NCI-H2196 (cell line): ENCODE measurements around the gene PRND.
"Not testable (repeated sequence)": the region's sequence is repeated elsewhere in the genome, so short reads cannot be mapped to it uniquely, and the experiment has no call there.

Experiments
- DNase-seq: peaks from one replicate; lab custom pipeline; 2025; ENCODE audit not compliant: unreplicated experiment; lab: John Stamatoyannopoulos, UW

The PRND gene

DNA sequence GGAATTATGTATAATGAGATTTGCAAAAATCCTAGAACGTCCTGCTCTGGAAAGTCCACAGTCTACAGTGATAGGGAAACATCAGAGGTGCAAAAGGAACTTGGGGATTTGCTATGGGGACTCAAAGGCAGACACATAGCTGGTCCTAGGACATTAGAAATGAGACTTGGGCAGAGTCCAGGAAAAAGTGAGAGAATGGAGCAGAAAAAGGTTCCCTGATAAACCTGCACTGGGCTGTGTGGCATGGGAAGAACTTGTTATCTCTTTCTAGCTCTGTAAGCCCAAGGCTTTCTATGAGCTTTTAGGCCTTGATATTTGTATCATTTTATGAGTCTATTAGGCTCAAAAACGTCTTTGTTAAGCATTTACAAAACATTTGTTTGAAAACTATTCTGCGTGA, 15.2 kb downstream of the PRND start:
- no peak for DNase-seq

DNA sequence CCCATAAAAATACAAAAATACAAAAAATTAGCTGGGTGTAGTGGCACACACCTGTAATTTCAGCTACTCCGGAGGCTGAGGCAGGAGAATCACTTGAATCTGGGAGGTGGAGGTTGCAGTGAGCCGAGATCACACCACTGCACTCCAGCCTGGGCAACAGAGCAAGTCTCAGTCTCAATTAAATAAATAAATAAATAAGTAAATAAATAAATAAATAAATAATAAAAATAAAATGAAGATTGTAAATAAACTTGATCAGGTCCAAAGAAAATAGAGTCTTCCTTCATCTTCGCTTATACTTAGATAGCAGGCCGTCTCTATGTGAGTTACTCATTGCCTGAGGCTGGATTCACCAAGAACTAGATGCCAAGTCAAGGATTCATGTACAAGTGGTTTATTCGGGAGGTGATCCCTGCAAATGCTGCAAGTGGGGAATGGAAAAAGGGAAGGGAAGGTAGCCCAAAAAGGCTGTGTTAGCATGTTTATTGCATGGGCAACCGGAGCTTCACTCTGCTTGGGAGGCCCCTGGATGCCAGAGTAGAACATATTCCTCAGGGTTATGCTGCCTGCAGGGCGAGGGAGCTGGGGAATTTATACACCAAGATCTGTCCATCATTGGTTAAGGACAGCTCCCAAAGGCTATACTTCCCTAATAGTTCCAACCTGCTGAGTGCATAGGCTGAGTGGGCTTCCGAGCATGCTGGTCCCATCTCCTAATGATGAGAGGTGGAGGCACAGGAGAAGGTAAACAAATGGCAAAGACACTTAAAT, 16.3 kb downstream of the PRND start:
- no peak for DNase-seq

DNA sequence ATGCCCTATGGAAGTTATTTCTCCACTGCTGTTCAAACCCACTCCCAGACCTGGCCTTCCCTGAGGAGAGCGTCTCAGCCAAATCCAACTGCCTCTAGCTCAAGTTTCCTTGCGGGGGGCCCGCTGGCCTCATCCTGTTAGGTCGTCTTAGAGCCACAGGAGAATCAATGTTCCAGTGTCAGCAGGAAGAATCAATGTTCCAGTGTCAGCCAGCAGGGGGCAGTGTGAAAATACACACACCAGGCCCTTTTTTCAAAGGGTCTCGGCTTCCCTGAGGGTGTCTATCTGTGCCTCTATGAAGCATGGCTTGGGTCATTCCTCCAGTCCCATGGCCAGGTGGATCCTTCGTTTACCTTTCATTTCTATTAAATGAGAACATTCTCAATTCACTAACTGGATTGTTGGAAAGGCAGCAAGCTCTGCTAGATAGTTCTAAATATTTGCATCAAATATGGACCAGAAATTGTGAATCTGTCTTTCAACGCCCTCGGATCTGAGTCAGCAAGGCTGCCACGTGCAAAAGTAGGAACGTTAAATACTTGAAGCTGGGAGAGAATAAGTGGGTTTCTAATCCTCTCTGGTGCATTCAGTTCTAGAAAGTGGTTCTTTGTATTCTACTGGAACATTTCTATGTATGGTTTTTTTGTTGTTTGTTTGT, 19.2 kb downstream of the PRND start:
- DNase-seq, result peak; percentile 39

DNA sequence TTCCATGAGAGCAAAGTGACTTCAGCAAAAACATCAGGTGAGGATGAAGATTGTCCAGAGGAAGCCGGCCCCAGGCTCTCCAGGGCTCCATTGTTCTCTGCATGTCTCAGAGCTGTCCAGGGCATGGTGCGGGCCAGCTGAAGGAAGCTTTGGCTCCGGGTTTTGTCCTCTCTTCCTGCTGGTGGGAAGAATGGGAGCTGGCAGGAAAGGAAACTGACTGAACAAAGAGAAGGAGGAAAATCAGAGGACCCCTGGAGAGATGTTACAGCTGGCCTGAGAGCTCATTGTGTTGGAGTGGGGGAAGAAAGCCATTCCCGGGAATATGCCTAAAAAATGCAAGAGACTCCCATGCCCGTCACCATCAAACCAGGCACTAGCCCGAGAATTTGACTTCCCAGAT, 27.1 kb downstream of the PRND start:
- no peak for DNase-seq

DNA sequence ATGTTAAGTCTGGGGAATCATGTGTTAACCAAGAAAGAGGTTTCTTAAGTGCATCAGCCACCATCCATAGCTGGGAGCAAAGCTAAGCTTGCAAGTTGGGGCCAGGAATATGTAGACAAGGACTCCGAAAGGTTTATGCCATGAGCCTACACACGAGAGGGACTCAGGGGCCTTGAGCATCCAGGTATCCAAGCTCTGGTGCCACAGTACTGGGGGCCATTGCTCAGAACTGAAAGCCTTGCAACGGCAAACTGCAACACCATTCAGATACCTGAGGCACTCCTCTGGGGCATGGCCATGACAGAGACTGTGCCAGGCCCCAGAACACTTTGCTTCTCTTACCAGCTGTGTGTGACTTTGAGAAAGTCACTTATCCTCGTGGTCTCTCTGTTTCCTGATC, 27.6 kb downstream of the PRND start:
- DNase-seq, result no peak

DNA sequence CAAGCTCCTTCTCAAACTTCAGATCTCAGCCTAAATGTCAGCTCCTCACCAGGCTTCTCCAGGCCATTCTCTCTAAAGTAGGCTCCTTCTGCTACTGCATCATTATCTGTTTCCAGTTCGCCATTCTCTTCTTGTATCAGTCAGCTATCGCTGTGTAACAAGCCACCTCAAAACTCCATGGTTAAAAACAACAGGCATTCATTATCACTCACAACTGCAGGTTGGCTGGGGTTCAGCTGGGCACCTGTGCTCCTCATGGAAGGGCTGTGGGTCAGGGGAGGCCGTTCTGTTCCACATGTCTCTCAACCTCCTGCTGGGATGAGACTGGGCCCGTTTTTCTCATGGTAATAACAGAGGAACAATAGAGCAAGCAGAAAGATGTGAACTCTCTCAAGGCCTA, 28.7 kb downstream of the PRND start:
- no peak for DNase-seq

DNA sequence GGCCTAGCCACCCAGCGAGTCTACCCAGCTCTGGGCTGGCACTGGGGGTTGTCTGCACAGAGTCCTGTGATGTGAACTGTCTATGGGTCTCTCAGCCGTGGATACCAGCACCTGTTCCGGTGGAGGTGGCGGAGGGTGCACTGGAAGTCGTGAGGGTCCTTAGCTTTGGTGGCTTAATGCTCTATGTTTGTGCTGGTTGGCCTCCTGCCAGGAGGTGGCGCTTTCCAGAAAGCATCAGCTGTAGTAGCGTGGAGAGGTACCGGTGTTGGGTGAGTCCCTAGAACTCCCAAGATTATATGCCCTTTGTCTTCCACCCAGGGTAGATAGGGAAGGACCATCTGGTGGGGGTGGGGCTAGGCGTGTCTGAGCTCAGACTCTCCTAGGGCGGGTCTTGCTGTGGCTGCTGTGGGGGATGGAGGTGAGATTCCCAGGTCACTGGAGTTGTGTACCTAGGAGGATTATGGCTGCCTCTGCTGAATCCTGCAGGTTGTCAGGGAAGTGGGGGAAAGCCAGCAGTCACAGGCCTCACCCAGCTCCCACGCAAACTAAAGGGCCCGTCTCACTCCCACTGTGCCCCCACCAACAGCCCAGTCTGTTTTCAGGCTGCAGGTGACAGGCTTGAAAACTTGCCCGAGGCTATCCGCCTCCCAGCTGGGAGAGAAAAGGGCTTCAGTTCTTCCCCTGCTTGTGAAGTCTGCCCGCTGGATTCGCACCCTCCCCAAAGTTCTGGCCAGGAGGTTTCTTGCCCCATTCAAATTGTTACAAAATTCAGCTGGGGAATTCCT, 37.6 kb downstream of the PRND start:
- not testable (repeated sequence) for DNase-seq

DNA sequence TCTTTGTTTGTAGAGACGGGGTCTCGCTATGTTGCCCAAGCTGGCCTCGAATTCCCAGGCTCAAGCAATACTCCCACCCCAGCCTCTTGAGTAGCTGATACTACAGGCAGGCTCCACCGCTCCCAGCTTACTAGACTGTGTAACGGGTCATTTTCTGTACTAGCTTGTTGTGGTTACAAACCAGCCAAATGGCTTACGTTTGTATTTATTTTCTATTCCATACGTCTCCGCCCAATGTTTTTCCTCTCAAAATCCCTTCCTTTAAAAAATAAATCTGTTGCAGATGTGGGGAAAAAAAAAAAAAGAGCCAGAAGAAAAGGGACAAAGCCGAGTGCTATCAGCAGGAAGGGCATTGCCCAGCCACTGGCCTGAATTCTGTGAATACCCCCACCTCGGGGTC, 41.6 kb downstream of the PRND start:
- DNase-seq, result no peak

DNA sequence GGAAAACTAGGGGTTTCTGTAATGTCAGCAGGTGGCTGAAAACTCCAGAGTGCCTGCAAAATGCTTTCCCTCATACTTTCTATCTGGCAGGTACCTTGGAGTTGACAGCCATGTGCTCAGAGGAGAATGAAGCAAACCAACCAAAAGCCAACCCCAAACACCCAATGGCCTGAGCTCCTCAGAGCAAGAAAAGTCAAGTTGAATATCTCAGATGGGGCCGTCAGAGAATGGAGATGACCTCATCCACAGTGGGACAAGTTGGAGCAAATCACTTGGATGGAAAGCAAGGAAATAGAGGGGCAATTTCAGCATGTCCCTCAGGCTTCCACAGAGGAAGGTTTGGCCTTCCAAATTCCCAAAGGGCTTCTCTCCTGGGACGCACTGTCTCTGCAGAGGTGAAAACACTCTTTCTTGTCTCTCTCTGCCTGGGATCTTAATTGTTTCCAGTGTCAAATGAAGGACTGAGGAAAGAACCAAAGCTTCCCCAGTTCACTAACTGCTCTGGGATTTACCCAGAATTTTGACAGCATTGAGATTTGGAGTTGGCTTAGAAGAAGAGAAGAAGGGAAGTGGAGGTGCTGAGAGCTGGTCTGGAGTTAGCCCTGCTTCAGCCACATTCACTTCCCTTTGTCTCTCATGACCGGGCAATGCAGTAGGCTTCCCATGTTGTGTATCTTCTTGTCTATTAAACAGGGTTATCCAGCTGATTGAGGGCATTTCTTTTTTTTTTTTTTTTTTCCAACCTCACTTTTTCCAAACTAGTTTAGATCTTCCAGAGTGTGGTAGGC, 42.2 kb downstream of the PRND start:
- DNase-seq, result no peak

DNA sequence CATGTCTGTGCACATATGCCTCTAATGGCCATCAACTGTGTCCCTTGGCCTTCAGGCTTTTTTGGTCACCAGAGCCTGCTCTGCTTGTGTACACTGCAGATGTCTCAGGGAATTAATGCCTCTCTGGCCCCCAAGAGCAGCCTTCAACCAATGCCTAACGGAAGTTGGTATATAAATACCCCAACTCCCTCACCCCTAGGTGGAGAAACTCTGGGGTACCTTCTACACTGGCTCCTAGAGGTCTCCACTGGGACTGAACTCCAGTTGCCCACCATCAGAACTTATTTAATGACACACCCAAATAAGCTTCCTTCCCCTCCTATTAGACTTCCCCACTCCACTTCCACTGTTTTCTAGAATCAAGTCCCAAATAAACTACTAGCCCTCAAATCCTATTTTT, 43.1 kb downstream of the PRND start:
- DNase-seq, result no peak

DNA sequence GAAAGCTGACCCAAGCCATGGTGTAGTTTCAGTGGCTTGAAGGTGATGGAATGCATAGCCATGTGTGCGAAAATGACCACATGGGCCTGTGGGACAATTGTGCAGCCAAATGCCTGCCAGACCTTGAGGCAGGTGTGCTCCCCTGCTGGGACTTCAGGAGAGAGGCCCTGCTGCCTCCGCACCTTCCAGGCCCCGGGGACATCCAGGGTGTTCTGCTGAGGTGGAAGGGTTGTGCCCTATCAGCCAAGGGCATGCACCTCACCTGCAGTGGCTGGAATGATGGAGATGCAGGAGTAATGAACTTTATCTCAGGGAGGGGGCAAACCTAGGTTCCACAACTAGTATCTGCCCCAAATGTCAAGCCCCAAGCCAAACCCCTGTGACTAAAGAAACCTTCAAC, 44.0 kb downstream of the PRND start:
- no peak for DNase-seq

DNA sequence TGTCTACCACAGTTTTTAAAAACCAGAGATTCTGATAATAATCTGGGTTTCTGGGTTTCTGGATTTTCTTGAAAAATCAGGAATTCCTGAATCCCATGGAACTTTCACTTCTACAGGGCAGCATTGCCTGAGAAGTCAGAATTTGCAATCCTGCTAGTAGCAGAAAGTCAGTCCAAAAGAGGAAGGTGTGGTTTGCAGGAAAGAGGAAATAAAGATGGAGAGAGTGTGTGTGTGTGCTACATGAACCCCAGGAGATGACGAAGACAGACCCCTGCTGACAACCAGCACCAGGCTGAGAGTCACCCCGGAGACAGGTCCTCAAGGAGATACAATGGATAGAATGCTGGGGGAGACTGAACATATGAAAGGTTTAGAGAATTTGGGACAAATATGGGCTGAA, 44.9 kb downstream of the PRND start:
- no peak for DNase-seq

DNA sequence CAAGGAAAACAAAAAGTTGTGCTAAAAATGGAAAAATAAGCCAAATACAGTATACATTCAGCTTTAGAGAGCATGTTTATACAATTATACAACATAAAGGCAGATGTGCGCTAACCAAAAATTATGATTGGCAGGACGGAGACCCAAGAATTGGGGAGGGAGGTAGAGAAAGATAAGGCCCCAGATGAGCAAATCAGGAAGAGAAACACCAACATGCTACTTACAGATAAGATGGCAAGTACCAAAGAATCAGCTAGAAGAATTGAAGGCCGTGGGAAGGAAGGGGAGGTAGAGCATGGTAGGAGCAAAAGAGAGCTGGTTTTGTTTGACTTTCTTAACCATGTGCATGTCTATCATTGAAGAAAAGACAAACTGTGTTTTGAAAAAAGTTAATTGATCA, 45.4 kb downstream of the PRND start:
- no peak for DNase-seq

DNA sequence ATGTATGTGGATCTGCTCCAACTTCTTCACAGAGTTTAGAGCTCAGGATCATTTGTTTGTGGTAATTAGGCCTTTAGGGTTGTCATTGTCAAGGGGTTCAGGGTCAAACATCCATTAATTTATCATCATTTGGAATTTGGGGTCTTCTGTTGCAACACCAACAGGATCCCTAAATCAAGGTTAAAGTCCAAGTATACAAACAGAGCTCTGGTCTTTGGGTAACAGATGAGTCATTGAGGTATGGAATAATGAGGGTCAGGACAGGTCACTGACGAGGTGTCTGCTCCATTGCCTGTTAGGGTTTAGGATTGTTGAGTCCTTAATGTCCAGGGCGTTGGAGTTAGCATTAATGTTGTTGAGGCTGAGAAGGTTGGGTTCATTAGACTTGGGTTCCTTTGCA, 47.6 kb downstream of the PRND start:
- DNase-seq, result no peak

DNA sequence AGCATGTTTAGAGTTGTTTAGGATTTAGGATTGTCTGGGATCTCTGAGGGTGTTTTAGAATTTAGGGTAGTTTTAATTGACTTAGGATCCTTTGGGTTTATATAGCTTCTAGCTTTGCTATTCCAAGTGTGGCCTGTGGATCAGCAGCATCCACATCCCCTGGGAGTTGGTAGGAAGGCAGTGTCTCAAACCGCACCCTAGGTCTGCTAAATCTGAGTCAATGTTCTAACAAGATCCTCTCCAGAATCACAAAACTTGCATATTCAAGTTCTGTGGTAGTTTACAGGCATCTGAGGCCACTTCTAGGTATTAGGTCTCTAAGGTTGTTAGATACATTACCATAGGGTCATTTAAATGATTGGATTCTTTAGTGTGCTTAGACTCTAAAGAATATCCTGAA, 48.3 kb downstream of the PRND start:
- DNase-seq, result no peak

DNA sequence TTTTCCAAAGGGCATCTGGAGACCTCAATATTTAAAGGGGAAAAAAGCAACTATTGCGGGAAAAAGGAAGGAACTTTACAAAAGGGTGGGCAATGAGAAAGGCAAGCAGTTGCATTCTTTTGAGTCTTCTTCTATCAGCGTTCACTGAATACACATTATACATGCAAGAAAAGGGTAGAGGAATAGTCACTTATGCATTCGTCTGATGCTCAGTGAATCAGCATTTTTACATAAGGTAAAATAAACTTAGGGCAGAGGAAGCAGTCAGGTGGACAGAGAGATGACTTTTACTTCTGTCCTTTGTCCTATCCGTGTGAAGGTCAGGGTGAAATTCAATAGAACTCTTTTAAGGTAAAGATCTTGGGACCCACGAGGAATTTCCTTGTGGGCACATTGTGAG, 49.3 kb downstream of the PRND start:
- DNase-seq, result no peak

DNA sequence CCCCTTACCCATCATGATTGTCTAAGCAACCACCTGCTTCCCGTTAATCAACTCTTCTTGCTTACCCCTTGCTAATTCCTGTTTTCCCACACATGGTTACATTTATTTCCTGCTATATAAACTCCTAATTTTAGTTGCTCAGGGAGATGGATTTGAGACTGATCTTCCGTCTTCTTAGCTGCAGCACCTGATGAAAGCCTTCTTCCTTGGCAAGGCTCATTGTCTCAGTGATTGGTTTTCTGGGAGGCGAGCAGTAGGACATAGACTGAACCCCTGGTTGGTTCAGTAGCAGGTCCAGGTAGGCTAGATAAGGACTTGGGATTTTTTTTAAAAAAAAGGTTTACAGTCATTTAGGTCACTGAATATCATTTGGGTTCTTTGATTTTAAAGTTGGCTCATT, 50.4 kb downstream of the PRND start:
- no peak for DNase-seq

DNA sequence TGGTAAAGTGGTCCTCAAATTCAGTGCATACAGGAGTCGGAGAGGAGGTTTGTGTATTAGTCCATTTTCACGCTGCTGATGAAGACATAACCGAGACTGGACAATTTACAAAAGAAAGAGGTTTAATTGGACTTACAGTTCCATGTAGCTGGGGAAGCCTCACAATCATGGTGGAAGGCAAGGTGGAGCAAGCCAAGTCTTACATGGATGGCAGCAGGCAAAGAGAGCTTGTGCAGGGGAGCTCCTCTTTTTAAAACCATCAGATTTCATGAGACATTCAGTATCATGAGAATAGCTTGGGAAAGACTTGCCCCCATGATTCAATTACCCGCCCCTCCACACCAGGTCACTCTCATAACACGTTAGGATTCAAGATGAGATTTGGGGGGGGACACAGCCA, 51.3 kb downstream of the PRND start:
- DNase-seq, result not testable (repeated sequence)

DNA sequence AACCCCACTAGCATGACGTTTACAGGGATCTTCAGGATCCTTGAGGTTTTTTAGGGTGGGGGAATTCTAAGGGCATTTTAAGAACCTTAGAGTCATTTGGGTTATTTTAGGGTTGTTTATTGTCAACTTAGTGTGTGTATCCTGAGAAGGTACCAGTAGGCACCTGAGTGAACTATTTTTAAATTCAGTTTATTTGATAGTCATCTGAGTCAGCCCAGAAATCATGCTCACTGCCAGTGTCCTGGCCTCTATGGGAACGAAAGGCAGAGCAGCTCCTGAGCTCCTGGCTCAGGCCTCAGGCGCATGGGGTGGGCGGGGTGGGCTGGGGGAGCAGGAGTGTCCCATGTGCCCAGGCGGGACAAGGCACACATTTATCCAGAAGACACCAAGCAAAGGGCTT, 52.0 kb downstream of the PRND start:
- DNase-seq, result no peak

DNA sequence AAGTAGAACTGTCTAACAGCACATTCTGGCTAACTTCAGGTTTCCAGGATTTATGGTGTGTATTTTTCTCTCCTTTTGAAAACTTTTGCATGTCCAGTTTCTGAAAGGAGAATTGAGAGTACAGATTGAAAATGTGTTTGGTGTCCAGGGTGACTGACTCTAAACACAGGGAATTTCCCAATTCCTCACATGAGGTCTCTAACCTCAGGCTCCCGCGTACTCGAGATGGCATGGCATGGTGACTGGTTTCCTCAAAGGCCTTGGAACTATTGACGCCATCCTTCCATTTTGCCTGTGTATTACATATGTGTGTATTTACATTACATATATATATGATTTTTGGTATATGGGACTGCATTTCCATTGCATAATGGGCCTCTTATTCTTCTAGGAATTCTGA, 52.5 kb downstream of the PRND start:
- DNase-seq, result no peak

DNA sequence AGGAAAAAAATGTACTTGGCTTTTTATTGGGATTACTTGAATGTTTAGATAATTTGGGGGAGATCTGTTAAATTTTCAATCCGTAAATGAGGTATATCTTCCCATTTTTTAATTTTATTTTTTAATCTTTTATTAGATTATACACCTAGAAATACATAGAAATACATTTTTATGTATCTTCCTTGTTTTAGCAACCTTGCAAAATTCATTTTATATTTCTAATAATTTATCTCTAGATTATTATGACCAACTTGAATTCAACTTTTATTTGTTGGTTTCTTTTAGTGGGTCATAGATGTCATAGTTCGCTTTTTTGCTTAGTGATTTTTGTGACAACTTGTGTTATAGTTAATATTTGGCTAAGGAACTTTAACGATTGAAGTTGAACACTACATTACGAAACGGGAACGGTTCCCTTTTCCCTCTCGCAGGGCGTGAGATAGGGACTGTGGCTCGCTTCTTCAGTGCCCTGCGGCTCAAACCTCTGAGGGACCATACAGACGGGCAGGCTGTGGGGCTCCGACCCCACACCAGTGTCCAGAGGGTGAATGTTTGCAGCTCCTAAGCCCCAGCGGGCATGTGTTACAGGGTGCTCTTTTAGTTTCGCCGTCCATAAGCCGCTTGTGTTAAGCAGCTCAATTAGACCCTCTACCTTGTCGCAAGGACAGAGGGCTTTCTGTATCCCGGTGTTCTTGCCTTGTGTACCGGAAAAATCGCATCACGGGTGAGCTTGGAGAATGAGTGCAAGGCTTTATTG, 53.8 kb downstream of the PRND start:
- no peak for DNase-seq
